ENCODE data around the gene DHX16.

Gene DHX16

GRCh38 chr6:30691208-30691847 lies 18.5 kb upstream of the DHX16 start:
- DNase-seq = no peak

GRCh38 chr6:30690403-30691207 lies 17.8 kb upstream of the DHX16 start, which contains the start of gene NRM:
Gene NRM (minus strand): TSS chr6:30690984. CDS start chr6:30690974, 10 bp downstream.
- peak; percentile 61 to 63 for DNase-seq

- no peak for DNase-seq
Observed at GRCh38 chr6:30689985-30690384, 17.2 kb upstream of the DHX16 start.

GRCh38 chr6:30689022-30689865 lies 16.4 kb upstream of the DHX16 start:
- no peak for DNase-seq

- DNase-seq = no peak
Observed at GRCh38 chr6:30688569-30688968, 15.8 kb upstream of the DHX16 start.

- no peak for DNase-seq
Observed at GRCh38 chr6:30687659-30688431, 15.0 kb upstream of the DHX16 start.

GRCh38 chr6:30686908-30687658 lies 14.3 kb upstream of the DHX16 start:
- peak; percentile 69 to 73 for DNase-seq

- DNase-seq = peak; percentile 86 to 87
Observed at GRCh38 chr6:30686009-30686907, 13.5 kb upstream of the DHX16 start, which contains the start of gene PPP1R18. Gene PPP1R18 (minus strand): TSS chr6:30686645. CDS start chr6:30686018, 627 bp downstream.

GRCh38 chr6:30685157-30686008 lies 12.6 kb upstream of the DHX16 start:
- DNase-seq = no peak

- peak; percentile 47 to 48 for DNase-seq
Observed at GRCh38 chr6:30684386-30685156, 11.8 kb upstream of the DHX16 start.

- no peak for DNase-seq
Observed at GRCh38 chr6:30683980-30684338, 11.2 kb upstream of the DHX16 start.

- DNase-seq = no peak
Observed at GRCh38 chr6:30683183-30683979, 10.6 kb upstream of the DHX16 start.

- peak; percentile 88 to 89 for DNase-seq
Observed at GRCh38 chr6:30682143-30683117, 9.6 kb upstream of the DHX16 start.

- DNase-seq = no peak
Observed at GRCh38 chr6:30681766-30682142, 8.9 kb upstream of the DHX16 start.

- DNase-seq = no peak
Observed at GRCh38 chr6:30679765-30680535, 7.1 kb upstream of the DHX16 start.

All from activated CD4-positive, alpha-beta T cell treated with anti-CD3 and anti-CD28 coated beads, Interleukin-2, amount 50 U/mL, for 4 hours (primary cell).